Stimulated activated CD4-positive, alpha-beta T cell treated with anti-CD3 and anti-CD28 coated beads, Interleukin-15, amount 100 ng/mL, for 1 hour (primary cell): ENCODE data around the gene HSPA2.

Experiments
- DNase-seq, 2 donors: peaks; one replicate each; pipeline ENCODE4 v3.0.0-alpha.2; 2020; ENCODE audit warnings: low read depth in 1 of 2, low spot score in 1 of 2

HSPA2 gene

GRCh38 chr14:64540208-64541202 lies at the start of gene HSPA2:
TSS of gene HSPA2 (plus strand) at chr14:64540741. CDS start at chr14:64540850, 109 bp downstream.
- DNase-seq = peak; percentile 81 to 94

- no peak for DNase-seq
These were observed 48.9 kb upstream of the HSPA2 start for GRCh38 chr14:64491637-64492036.

GRCh38 chr14:64493455-64493854 lies 47.1 kb upstream of the HSPA2 start:
- DNase-seq = no peak

GRCh38 chr14:64495252-64495651 lies 45.3 kb upstream of the HSPA2 start:
- no peak for DNase-seq

- DNase-seq = no peak
These were observed 43.8 kb upstream of the HSPA2 start for GRCh38 chr14:64496764-64497163.

GRCh38 chr14:64500088-64500487 lies 40.5 kb upstream of the HSPA2 start:
- DNase-seq = no peak

- DNase-seq = no peak
These were observed 39.0 kb upstream of the HSPA2 start for GRCh38 chr14:64501411-64502171.

- no peak for DNase-seq
These were observed 38.1 kb upstream of the HSPA2 start for GRCh38 chr14:64502456-64502855.

- DNase-seq = no peak
These were observed 37.6 kb upstream of the HSPA2 start for GRCh38 chr14:64502887-64503433.

GRCh38 chr14:64503434-64504309 lies 36.9 kb upstream of the HSPA2 start, which contains the start of gene ZBTB25:
TSS of gene ZBTB25 (minus strand) at chr14:64503838. CDS start at chr14:64490533, 13,305 bp downstream.
- DNase-seq = peak; percentile 81 to 89

- peak; percentile 63 to 76 for DNase-seq
These were observed 36.1 kb upstream of the HSPA2 start, which contains the start of gene ZBTB1 for GRCh38 chr14:64504310-64504896. TSS of gene ZBTB1 (plus strand) at chr14:64504770. CDS start at chr14:64521505, 16,735 bp downstream.

- DNase-seq = peak; percentile 55 to 75
These were observed 35.4 kb upstream of the HSPA2 start for GRCh38 chr14:64504897-64505794.

GRCh38 chr14:64506721-64507120 lies 33.8 kb upstream of the HSPA2 start:
- DNase-seq = no peak

- DNase-seq = no peak
These were observed 33.0 kb upstream of the HSPA2 start for GRCh38 chr14:64507376-64508156.

- DNase-seq = no peak
These were observed 32.2 kb upstream of the HSPA2 start for GRCh38 chr14:64508215-64508776.

- no peak for DNase-seq
These were observed 31.5 kb upstream of the HSPA2 start for GRCh38 chr14:64509036-64509435.

- no peak for DNase-seq
These were observed 29.5 kb upstream of the HSPA2 start for GRCh38 chr14:64510825-64511671.
